NCI-H2107 (cell line): Measurements from ENCODE around the gene VAC14.

Experiments
- DNase-seq: peaks from one replicate; lab custom pipeline; 2025; lab: John Stamatoyannopoulos, UW

VAC14 gene

GRCh38 chr16:70786020-70786755 lies 14.8 kb downstream of the VAC14 start:
- no peak for DNase-seq

- DNase-seq, result no peak
Measured at GRCh38 chr16:70784692-70785555, 16.0 kb downstream of the VAC14 start.

- DNase-seq, result no peak
Measured at GRCh38 chr16:70782237-70782636, 18.7 kb downstream of the VAC14 start.

GRCh38 chr16:70781800-70782199 lies 19.2 kb downstream of the VAC14 start:
- DNase-seq, result no peak

- no peak for DNase-seq
Measured at GRCh38 chr16:70780546-70780945, 20.4 kb downstream of the VAC14 start.

GRCh38 chr16:70779361-70779760 lies 21.6 kb downstream of the VAC14 start:
- no peak for DNase-seq

- DNase-seq, result no peak
Measured at GRCh38 chr16:70778901-70779309, 22.1 kb downstream of the VAC14 start.

- DNase-seq, result no peak
Measured at GRCh38 chr16:70777973-70778406, 23.0 kb downstream of the VAC14 start.

GRCh38 chr16:70777496-70777895 lies 23.5 kb downstream of the VAC14 start:
- DNase-seq, result no peak

GRCh38 chr16:70775399-70775798 lies 25.6 kb downstream of the VAC14 start:
- DNase-seq, result no peak

- DNase-seq, result no peak
Measured at GRCh38 chr16:70774261-70774660, 26.7 kb downstream of the VAC14 start.

- DNase-seq, result no peak
Measured at GRCh38 chr16:70772493-70772892, 28.5 kb downstream of the VAC14 start.

- no peak for DNase-seq
Measured at GRCh38 chr16:70770626-70771552, 30.1 kb downstream of the VAC14 start.

- DNase-seq, result no peak
Measured at GRCh38 chr16:70770291-70770625, 30.7 kb downstream of the VAC14 start.

GRCh38 chr16:70769761-70770160 lies 31.2 kb downstream of the VAC14 start:
- no peak for DNase-seq

GRCh38 chr16:70769131-70769530 lies 31.8 kb downstream of the VAC14 start:
- no peak for DNase-seq

- no peak for DNase-seq
Measured at GRCh38 chr16:70768203-70768580, 32.8 kb downstream of the VAC14 start.

GRCh38 chr16:70767377-70768202 lies 33.4 kb downstream of the VAC14 start:
- DNase-seq, result no peak

- no peak for DNase-seq
Measured at GRCh38 chr16:70766658-70767057, 34.3 kb downstream of the VAC14 start.

- no peak for DNase-seq
Measured at GRCh38 chr16:70766176-70766575, 34.8 kb downstream of the VAC14 start.

GRCh38 chr16:70765491-70765890 lies 35.5 kb downstream of the VAC14 start:
- no peak for DNase-seq
